GM18517 (cell line): ENCODE data around the gene TMEM214.

Experiments used
- ATAC-seq: cut with Tn5 transposase; IDR thresholded peaks from one replicate; pipeline ENCODE4 v1.9.1; 2021; ENCODE audit warnings: mild to moderate bottlenecking, moderate library complexity; ENCODE audit not compliant: unreplicated experiment

The TMEM214 gene, protein sequence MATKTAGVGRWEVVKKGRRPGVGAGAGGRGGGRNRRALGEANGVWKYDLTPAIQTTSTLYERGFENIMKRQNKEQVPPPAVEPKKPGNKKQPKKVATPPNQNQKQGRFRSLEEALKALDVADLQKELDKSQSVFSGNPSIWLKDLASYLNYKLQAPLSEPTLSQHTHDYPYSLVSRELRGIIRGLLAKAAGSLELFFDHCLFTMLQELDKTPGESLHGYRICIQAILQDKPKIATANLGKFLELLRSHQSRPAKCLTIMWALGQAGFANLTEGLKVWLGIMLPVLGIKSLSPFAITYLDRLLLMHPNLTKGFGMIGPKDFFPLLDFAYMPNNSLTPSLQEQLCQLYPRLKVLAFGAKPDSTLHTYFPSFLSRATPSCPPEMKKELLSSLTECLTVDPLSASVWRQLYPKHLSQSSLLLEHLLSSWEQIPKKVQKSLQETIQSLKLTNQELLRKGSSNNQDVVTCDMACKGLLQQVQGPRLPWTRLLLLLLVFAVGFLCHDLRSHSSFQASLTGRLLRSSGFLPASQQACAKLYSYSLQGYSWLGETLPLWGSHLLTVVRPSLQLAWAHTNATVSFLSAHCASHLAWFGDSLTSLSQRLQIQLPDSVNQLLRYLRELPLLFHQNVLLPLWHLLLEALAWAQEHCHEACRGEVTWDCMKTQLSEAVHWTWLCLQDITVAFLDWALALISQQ

DNA sequence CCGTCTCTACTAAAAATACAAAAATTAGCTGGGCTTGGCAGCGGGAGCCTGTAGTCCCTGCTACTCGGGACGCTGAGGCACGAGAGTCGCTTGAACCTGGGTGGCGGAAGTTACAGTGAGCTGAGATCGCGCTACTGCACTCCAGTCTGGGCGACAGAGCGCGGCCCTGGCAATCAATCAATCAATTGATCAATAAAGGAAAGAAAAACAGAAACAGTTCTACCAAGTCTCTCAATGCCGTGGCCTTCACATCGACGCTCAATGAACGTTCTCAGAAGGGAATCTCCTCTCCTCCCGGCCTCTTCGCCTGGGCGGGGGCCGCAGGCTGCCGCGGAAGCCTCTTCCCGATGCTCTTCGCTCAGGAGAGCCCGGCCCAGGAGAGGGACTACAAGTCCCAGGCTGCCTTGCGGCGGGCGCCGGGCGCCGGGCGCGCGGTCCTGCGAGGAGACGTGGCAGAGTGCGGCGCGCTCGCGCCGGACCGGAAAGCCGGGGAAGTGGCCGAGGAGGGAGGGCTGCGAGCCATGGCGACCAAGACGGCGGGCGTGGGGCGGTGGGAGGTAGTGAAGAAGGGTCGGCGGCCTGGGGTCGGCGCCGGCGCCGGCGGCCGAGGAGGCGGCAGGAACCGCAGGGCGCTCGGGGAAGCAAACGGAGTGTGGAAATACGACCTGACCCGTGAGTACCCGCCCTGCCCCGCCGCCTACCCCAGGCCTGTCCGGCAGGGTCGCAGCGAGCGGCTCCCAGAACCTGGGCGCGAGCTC is at the start of gene TMEM214:
TMEM214 (plus strand) TSS at position 471 of the 758 bp plus-strand sequence; CDS start at position 522, 51 bp downstream.
- ATAC-seq = peak; percentile 86

DNA sequence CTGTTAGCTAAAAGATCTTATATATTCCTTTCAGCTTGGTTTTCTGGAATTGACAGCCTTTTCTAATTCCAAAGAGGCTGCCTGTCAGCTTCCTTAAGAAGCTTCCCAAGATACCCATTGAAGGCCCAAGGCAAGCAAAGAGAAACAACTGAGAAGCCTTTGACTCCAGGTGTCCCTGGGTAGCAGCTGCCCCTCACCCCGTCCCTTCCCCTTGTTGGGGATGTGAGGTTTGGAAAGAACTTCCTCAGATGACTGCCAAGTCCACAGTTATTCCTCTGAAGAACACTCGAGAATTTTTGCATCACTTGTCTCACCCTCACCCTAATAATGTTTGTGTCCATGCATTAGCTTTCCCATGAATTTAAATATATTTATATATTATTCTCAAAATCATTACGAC is 49.0 kb upstream of the TMEM214 start:
- no peak for ATAC-seq

DNA sequence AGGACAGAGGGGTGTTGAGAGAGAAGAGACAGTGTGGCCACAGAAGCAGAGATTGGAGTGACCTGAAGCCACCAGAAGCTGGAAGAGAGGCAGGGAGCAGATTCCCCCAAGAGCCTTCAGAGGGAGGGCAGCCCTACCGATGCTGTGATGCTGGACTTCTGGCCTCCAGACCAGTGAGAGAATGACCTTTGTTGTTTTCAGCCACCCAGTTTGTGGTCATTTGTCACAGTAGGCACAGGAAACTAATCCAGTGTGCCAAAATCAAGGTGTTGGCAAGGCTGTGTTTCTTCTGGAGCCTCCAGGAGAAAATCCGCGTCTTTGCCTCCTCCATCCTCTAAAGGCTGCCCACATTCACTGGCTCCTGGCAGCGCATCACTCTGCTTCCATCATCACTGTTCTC is 47.0 kb upstream of the TMEM214 start:
- ATAC-seq = no peak

DNA sequence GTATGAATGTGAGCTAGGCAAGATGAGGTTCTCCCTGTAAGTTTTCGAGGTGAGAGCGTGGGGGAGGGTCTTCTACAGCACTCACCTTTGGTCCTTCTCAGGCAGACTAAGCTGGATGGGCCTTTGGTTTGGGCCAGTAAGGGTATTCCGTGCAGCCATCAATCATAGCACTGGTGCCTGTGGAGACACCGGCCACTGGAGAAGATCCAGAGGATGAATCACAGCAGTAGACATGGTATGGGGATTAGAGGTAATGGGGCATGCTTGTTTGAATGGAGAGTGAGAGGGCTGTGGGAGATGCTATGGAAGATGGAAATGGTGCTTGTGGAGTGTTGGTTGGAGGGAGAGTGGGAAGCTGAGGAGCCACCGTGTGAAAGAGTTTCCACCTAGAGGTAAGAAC is 46.2 kb upstream of the TMEM214 start:
- ATAC-seq = no peak

DNA sequence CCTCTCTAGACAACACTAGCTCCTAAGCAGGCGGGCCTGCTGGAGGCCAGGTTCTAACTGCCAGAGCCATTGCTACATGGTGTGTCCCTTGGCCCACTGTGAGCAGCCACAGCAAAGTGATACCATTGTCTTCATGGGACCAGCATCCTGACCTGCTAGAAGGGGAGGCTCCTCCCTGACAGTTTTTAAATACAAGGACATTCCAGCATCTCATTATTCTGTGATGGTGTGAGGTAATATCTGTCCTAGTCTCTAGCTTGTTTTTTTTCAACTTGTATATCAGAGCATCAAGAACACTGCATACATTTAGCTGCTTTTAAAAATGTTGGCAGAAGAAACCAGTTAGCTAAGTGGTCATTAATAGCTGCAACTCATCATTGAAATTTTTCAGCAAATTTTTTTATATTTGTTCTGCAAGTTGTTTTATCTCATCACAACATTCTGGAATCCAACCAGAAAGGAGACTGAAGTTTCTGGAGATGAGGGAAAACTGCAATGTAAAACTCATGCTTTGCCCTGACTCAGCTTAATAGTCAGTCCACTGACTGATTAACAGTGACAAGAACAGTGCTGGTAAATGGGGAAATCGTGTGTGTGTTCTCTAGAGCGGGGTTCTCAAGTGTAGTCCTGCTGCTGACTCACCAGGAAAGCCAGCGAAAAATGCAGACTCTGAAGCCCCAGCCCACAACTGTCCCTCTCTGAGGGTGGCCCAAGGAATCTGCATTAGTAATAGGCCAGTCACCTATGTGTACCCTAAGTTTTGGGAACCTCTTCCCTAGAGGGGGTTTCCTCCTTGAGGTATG is 44.5 kb upstream of the TMEM214 start:
- ATAC-seq = no peak

DNA sequence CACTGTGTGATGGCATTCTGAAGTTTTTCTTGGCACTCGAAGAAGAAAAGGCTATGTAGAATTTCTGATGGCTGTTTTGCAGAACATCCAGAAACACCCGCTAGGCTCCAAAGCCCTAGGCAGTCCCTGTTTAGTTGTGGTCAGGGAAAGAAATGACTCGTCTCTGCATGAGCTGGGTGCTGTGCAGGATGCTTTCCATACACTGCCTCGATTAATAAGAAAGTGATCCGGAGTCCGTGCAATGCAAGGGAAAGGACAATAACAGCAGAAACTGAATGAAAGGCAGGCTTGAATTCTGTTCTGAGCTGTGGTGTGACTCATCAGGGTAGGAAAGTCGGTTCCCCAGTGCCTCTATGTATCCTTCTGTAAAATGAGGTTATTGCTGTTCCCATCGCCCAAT is 43.6 kb upstream of the TMEM214 start:
- ATAC-seq = no peak

DNA sequence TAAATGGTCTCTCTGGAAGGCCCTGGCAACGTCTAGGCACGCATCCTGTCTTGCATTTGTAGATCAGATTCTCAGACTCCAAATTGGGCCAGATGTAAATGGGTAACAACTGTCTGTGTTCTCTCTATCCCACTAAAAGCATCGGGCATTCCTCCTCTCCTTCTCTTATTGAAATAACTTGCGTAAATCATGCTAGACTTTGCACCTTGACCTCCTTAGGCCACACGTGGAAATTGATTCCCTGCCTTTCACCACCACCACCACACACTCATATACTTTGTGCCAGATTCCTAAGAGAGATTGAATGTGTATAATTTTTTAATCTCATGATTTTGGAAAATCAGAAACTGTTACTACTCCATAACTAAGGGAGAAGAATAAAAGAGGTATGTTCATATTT is 41.0 kb upstream of the TMEM214 start:
- ATAC-seq = no peak

DNA sequence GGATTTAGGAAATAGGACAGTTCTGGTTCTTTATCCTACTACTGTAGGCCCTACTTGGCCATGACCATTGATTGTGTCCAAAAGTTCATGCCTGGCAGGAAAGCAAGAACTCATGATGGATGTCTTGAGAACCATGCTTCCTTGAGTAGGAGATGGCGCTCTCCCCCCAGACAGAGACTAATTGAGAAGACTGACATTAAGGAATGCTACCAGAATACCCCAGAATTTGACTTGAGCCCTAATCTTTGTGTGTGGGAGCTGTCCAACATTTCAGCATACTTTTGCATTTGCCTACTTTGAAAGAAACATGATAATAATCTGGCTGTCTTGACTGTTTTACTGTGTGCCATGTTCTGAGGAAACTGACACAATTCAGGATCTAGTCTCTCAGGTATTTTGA is 39.0 kb upstream of the TMEM214 start:
- ATAC-seq = no peak

DNA sequence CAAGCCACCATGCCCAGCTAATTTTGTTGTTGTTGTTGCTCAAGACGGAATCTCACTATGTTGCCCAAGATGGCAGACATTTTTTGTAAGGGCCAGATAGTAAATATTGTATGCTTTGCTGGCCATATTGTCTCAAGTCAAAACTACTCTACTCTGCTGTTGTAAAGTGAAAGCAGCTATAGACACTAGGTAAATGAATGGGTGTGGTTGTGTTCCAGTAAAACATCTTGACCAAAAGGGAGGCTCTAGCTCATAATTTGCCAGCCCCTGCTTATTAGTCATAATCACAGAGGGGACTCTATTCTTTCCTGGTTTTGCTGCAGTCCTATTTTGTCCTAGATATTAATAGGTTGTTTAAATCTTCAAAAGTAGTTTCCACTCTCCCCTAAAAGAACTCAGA is 37.8 kb upstream of the TMEM214 start:
- no peak for ATAC-seq

DNA sequence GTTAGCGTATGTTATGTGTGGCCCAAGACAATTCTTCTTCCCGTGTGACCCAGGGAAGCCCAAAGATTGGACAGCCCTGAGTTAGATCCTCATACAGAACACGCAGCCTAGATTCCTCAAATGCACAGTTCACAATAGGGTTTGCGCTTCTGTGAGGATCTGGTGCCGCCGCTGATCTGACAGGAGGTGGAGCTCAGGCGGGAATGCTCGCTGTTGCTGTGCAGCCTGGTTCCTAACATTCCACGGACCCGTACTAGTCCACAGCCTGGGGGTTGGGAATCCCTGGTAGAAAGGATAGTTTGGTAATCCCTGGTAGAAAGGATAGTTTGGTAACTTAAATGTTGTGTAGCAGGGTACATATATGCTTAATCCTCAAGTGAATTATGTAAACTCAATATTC is 35.4 kb upstream of the TMEM214 start:
- no peak for ATAC-seq

DNA sequence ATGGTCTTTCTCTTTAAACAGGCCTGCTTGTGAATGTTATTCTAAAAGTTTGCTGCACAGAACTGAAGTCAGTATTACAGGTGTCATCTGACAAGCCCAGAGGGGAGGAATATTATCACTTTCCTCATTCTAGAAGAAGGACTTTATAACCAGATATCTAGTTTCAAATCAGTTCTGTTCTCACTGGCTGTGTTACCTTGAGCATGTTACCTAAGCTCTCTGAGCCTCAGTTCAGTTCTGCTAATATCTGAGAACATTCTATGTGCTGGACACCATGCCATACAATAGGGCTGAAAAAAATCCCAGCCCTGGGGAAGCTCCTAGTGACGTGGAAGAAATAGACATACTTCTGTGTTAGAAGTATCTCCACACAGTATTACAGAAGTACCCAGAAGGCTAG is 34.4 kb upstream of the TMEM214 start:
- ATAC-seq = no peak

DNA sequence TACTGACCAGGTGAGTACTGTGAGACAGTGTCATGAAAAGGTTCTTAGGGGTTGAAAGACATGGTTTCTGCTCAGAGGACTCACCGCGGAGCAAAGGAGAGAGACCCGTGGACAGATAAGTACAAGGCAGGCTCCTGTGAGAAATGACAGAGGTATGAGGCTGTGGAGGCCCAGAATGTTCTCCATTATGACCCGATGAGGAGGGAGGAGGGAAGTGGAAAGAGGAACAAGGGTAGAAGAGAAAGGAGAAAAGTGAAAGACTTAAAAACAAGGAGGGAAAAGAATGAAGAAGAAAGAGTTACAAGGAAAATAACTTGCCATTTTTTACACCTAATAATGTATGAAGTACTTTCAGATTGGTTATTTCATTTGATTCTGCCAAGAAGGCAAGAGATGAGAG is 32.5 kb upstream of the TMEM214 start:
- ATAC-seq = no peak

DNA sequence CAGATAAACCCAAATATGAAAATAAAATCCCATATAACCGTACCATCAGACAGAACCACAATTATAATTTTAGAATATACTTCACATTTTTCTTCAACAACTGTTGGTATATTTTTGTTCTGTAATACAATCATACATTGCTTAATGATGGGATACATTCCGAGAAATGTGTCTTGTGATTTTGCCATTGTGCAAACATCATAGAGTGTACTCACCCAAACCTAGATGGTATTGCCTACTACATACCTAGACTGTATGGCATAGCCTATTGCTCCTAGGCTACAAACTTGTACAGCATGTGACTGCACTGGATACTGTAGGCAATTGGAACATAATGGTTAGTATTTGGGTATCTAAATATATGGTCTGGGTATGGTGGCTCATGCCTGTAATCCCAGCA is 31.8 kb upstream of the TMEM214 start:
- ATAC-seq = no peak

DNA sequence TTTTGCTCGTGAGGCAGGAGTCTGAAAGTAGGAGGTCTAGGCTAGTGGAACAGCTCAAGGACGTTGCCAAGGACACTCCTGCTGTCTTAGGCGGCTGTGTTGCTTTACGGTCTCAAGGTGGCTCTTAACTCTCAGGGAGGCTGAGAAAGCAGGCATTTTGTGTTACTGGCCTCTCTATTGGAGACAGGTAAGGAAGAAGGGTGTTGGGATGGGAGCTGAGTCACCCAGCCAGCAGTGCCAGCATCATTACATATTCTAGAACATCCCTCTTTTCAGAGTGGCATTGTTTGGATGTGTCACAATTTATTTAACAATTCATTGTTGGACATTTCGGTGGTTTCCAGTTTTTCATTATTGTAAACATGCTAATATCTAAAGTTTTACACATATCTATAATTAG is 30.8 kb upstream of the TMEM214 start:
- no peak for ATAC-seq

DNA sequence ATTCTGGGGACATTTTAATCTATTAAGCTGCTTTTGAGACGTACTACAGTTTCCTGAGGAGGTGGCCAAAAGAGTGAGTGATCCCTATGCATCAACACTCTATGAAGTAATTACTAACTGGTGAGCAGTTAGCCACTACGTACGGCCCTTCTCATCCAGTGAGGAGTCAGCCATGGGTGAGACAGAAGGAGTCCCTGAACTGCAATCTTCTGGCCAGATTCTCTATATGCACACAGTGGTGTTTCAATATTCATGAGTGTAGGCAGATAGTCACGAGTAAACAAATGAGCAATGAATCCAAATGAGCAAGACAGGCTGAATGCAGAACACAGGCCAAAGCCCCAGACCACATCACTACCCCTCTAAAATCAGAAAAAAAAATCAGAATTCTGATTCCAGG is 29.8 kb upstream of the TMEM214 start:
- ATAC-seq = no peak

DNA sequence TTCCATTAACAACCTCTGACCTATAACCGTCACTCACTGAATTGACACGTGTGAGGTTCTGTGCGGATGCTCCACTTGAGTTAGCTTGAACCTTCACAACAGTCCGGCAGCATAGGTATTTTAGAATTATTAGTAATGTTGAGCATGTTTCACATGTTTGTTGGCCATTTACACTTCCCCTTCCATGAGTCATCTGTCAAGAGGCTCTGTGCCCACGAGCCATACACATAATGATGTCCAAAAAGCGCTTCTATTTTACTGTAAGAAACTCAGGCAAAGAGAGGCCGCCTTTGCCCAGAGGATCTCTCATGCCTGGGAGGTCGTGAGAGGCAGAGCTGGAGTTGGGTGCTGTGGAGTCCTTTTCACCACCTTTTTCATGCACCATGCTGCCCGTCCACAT is 28.9 kb upstream of the TMEM214 start:
- ATAC-seq = no peak

DNA sequence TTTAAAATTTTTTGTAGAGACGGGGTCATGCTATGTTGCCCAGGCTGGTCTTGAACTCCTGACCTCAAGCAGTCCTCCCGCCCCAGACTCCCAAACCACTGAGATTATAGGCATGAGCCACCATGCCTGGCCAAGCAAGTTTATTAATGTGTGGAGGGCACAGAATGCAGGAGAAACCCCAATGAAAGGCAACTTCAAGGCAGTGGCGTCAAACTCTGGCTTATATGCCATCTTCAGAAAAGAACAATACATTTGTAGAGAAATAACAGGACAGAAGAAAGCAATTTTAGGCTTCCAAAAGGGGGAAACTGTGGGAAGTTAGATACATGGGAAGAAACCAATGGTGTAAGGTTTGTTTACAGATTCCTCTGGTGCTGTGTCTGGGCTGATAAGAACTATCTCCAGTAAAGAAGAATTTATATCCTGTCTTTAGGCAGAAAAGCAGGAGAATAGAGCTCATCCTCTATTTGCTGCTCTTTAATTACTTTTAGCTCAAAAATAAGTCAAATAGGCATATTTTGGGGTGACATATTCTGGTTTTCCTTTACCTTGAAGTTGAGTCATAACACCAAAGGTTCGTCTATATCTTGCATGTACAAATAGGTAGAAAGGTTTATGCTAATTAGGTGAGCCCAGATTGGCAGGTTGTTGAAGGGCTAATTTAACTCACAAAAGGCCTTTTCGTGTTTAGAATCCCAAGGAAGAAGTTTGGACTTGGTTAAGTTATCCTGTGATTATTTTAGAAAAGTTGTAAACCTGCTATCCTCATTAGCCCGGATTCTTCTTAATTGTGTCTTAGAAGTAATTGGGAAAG is 26.0 kb upstream of the TMEM214 start:
- no peak for ATAC-seq

DNA sequence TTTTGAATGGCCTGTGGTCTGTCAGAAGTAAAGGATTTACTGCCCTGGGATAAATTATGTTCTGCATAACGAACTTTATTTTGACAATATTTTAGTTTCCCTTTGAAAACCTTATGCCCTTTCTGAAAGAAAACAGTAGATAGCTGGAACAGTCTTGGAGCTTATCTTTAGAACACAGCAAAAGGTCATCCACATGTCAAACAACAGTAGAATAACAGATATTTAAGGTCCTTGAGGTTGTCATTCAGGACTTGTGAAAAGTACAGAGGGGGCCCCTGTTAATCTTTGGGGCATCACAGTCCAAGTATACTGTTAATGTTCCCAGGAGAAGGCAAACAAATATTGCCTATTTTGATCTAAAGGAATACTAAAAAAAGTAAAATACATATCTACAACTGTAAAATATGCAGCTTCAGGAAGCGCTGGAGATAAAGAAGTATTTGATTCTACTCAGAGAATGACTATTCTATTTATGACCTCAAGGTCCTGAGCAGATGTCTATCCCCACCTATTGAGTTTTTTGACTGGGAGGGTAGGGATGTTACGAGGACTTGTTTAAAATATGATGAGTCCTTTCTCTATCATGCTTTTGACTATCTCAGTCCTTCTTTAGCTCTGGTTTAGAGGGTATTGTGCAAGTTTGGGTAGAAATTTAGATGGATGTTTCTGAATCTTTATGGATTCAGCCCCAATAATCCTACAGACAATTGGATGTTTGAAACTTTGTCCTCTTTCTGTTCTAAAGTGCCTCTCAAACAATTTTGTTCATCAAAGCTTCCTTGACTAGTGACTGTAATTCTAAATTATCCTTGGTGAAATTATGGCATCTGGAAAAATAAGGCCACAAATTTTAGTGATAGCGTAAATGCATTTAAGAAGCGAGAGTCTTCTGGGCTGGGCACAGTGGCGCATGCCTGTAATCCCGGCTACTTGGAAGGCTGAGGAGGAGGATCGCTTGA is 25.1 kb upstream of the TMEM214 start:
- no peak for ATAC-seq

DNA sequence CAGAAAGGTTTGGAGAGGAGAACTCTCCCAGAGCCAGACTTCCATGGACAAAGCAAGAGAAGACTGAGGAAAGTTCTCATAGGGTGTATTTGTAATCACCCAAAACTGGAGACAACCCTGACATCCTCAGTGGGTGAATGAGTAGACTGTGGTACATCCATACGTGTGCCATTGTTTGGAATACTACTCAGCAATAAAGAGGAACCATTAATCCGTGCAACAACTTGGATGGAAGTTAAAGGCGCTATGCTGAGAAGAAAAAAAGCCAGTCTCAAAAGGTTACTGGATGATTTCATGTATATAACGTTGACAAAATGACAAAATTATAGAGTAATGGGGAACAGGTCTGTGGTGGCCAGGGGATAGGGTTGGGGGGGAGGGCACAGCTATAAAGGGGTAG is 24.1 kb upstream of the TMEM214 start:
- no peak for ATAC-seq
